Suprapubic skin (tissue), 4 donors: ENCODE measurements around the gene CRYZL1. TPM values are rescaled to one million over a fixed set of nuclear protein-coding genes. Genes with fewer than 3 reads are reported as not detected.

Experiments used
- DNase-seq, 2 donors: peaks; one replicate each; pipeline ENCODE4 v3.0.0-alpha.2; 2019; ENCODE audit warnings: low spot score in 2 of 2
- H3K27ac ChIP-seq: fragments of 200-600 bp; sonication (generic); one replicate; pipeline ENCODE4 v1.5.1; 2019
- H3K27me3 ChIP-seq: fragments of 200-600 bp; sonication (generic); one replicate; pipeline ENCODE4 v1.5.1; 2019
- H3K36me3 ChIP-seq: fragments of 200-600 bp; sonication (generic); one replicate; pipeline ENCODE4 v1.5.1; 2019
- H3K4me1 ChIP-seq: fragments of 200-600 bp; sonication (generic); one replicate; pipeline ENCODE4 v1.5.1; 2019
- H3K4me3 ChIP-seq: fragments of 200-600 bp; sonication (generic); one replicate; pipeline ENCODE4 v1.5.1; 2019; ENCODE audit warnings: mild to moderate bottlenecking
- H3K9me3 ChIP-seq: fragments of 200-600 bp; sonication (generic); one replicate; pipeline ENCODE4 v1.5.1; 2019
- EP300 ChIP-seq: sonication (generic); formaldehyde crosslinking; IDR thresholded peaks from one replicate; pipeline ENCODE4 v1.6.1; 2017; ENCODE audit warnings: antibody characterized with exemption
- POLR2A ChIP-seq, 2 donors: fragments of 450-650 bp; IDR thresholded peaks; one replicate each; pipeline ENCODE4 v1.6.1; 2017; ENCODE audit warnings: antibody characterized with exemption in 2 of 2, mild to moderate bottlenecking in 2 of 2, moderate library complexity in 2 of 2
- POLR2AphosphoS5 ChIP-seq, 3 donors: sonication (generic); formaldehyde crosslinking; IDR thresholded peaks; one replicate each; pipeline ENCODE4 v1.6.1; 2017; ENCODE audit warnings: antibody characterized with exemption in 3 of 3
- WGBS: methylation state at CpG from one replicate; pipeline ENCODE4 v1.1.5; 2018; 5-methylcytosine and 5-hydroxymethylcytosine counted together
- total RNA-seq, 4 donors: library from RNA; depleted of rRNA; stranded (reverse); fragments of >200 nt; gene quantifications; one replicate each; pipeline ENCODE4 v1.1.0, GENCODE V29; 2016
- TF ChIP-seq, protein P1 (sequence below), 2 donors: fragments of 200-600 bp in 1 of 2; fragments of 450-650 bp in 1 of 2; sonication (generic) in 1 of 2; IDR thresholded peaks; one replicate each; pipeline ENCODE4 v1.5.1; 2016 to 2019; ENCODE audit warnings: antibody characterized with exemption in 2 of 2, mild to moderate bottlenecking in 1 of 2, moderate library complexity in 1 of 2

CRYZL1 gene
- total RNA-seq, 4 donors from 2014 or later = 13.8 to 99.7 (median 23.7) TPM

DNA sequence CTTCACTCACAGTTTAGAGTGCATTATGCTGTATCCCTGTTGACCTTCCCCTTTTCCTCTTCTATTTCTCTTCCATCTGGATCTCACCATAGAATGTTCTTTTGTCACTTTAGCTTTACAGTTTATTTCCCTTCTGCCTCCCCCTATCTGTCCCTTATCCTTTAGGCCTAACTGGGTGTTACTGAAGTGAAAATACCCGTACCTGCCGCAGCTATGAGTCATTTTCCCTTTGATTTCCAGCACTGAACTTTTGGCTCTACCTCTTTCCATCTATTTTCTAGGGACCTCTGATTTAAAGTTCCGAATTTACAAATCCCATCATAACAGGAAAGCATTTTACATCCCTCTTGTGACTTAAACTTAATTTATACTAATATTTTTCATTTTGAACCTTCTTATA lies 20.5 kb upstream of the CRYZL1 start:
- Histone ChIP-seq H3K4me1 (peaks cover 25% of the 10 kb centered on the region), H3K27ac (no peak overlapping the region), H3K4me3 (no peak overlapping the region), H3K27me3 (no peaks in the 10 kb centered on the region), H3K36me3 (no peaks in the 10 kb centered on the region), H3K9me3 (no peaks in the 10 kb centered on the region)
- TF ChIP-seq EP300 (no peak), POLR2A (IDR thresholded peaks at IDR 0.05) (no peak), POLR2AphosphoS5 (IDR thresholded peaks at IDR 0.05) (no peak)
- TF ChIP-seq, protein P1, sequence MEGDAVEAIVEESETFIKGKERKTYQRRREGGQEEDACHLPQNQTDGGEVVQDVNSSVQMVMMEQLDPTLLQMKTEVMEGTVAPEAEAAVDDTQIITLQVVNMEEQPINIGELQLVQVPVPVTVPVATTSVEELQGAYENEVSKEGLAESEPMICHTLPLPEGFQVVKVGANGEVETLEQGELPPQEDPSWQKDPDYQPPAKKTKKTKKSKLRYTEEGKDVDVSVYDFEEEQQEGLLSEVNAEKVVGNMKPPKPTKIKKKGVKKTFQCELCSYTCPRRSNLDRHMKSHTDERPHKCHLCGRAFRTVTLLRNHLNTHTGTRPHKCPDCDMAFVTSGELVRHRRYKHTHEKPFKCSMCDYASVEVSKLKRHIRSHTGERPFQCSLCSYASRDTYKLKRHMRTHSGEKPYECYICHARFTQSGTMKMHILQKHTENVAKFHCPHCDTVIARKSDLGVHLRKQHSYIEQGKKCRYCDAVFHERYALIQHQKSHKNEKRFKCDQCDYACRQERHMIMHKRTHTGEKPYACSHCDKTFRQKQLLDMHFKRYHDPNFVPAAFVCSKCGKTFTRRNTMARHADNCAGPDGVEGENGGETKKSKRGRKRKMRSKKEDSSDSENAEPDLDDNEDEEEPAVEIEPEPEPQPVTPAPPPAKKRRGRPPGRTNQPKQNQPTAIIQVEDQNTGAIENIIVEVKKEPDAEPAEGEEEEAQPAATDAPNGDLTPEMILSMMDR (IDR thresholded peaks at IDR 0.05) = no peak
- DNase-seq = no peak
- 53% methylated on average over 3 of the region's 3 CpGs for WGBS

DNA sequence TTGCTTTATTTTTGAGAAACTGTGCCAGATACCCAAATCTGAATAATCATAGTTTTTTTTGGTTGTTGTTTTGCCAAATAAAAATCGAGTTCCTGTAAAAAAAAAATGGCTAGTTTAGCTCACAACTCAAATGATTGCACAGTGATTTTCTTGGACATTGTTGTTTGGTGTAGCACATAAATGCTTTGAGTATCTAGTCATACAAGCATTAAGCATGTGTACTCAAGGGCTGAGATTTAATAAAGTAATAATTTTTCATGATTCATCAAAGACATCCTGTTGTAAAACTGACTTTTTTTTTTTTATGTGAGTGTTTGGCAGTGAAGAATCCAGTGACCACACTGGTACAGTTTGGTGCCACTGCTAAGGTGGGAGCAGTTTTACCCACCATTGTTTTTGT lies 19.6 kb upstream of the CRYZL1 start:
- Histone ChIP-seq H3K4me1 (peaks cover 33% of the 10 kb centered on the region), H3K27me3 (no peaks in the 10 kb centered on the region), H3K36me3 (no peaks in the 10 kb centered on the region), H3K4me3 (no peak overlapping the region), H3K27ac (no peak overlapping the region), H3K9me3 (no peaks in the 10 kb centered on the region)
- TF ChIP-seq POLR2AphosphoS5 (IDR thresholded peaks at IDR 0.05) (no peak), EP300 (no peak), POLR2A (IDR thresholded peaks at IDR 0.05) (no peak)
- TF ChIP-seq, protein P1 (IDR thresholded peaks at IDR 0.05) = no peak
- no peak for DNase-seq
- 80% methylated on average over 1 of the region's 1 CpG for WGBS

DNA sequence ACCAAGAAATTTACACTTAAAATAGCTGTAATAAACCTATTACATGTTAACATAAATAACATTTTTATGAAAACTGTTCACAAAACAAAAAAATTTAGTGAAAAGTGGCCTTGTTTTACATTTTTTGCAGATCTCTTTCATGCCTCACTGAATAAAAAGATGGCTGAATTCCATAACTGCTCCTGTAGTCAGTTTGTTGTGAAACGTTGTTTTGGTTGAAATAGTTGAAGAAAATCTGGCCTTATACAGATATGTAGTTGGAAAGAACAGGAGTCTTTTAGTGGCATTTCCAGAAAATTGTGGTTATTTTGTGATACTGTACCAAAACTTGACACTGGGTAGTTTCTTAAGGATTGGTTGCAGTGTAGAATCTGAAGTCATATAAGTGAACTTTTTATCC lies 18.9 kb upstream of the CRYZL1 start:
- Histone ChIP-seq H3K27ac (no peak overlapping the region), H3K27me3 (no peaks in the 10 kb centered on the region), H3K4me3 (no peak overlapping the region), H3K9me3 (no peaks in the 10 kb centered on the region), H3K4me1 (peaks cover 40% of the 10 kb centered on the region), H3K36me3 (no peaks in the 10 kb centered on the region)
- WGBS = 43% methylated on average over 1 of the region's 1 CpG
- TF ChIP-seq POLR2A (IDR thresholded peaks at IDR 0.05) (no peak), EP300 (no peak), POLR2AphosphoS5 (IDR thresholded peaks at IDR 0.05) (no peak)
- TF ChIP-seq, protein P1 (IDR thresholded peaks at IDR 0.05) = no peak
- DNase-seq = no peak

DNA sequence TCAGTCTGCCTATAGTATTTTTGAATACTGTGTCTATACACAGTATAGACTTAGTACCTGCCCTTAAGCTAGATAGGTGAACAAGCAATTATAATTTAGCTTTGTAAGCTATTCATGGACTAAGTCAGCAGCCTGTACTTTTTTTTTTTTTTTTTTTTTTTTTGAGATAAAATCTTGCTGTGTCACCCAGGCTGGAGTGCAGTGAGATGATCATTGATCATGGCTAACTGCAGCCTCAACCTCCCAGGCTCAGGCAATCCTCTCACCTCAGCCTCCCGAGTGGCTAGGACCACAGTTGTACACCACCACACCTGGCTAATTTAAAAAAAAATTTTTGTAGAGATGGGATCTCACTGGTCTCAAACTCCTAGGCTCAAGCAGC lies 18.0 kb upstream of the CRYZL1 start:
- no peak for TF ChIP-seq POLR2A (IDR thresholded peaks at IDR 0.05)
- no peak for TF ChIP-seq POLR2AphosphoS5 (IDR thresholded peaks at IDR 0.05)
- TF ChIP-seq, protein P1 (IDR thresholded peaks at IDR 0.05) = no peak
- no peak for TF ChIP-seq EP300
- no peak overlapping the region for H3K4me3 ChIP-seq
- H3K9me3 ChIP-seq = no peaks in the 10 kb centered on the region
- no peaks in the 10 kb centered on the region for H3K36me3 ChIP-seq
- H3K4me1 ChIP-seq = peaks cover 41% of the 10 kb centered on the region
- no peak overlapping the region for H3K27ac ChIP-seq
- H3K27me3 ChIP-seq = no peaks in the 10 kb centered on the region
- WGBS = 94% methylated on average over 1 of the region's 1 CpG
- DNase-seq = no peak

DNA sequence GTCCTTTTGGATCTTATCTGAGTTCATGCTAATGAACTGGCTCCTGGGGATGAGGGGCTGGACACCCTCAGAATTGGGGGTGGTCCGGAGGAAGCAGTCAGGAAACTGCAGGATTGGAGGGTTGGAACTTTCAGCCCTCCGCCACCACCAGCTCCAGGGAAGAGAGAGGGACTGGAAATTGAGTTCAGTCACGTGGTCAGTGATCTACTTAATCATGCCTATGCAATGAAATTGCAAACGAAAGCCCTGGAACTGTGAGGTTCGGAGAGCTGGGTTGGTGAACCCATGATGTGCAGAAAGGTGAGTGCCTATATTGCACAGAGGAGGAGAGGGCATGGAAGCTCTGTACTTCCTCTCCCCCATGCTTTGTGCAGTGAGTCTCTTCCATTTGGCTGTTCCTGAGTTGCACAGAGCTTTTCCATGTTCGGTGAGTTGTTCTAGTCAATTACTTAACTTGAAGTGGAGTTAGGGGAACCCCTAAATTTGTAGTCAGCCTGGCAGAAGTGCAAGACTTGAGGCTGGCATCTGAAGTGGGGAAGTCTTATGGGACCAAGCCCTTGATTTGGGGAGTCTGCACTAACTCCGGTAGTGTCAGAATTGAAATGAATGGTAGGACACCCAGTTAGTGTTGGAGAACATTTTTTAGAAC lies 17.5 kb upstream of the CRYZL1 start:
- Histone ChIP-seq H3K27me3 (no peaks in the 10 kb centered on the region), H3K27ac (no peak overlapping the region), H3K36me3 (no peaks in the 10 kb centered on the region), H3K4me1 (peaks cover 41% of the 10 kb centered on the region), H3K4me3 (no peak overlapping the region), H3K9me3 (no peaks in the 10 kb centered on the region)
- no peak for DNase-seq
- TF ChIP-seq, protein P1 (IDR thresholded peaks at IDR 0.05) = no peak
- no peak for TF ChIP-seq POLR2AphosphoS5 (IDR thresholded peaks at IDR 0.05)
- no peak for TF ChIP-seq EP300
- TF ChIP-seq POLR2A (IDR thresholded peaks at IDR 0.05) = no peak
- WGBS = 86% methylated on average over 7 of the region's 7 CpGs
